OCI-LY7 (cell line): Measurements from ENCODE around the gene GGNBP2. TPM values are rescaled to one million over a fixed set of nuclear protein-coding genes. Genes with fewer than 3 reads are reported as not detected.

ENCODE experiments used
- BruUV-seq: library from RNA; stranded (reverse); fragments of 400-500 nt; replicated peaks from 2 replicates; lab custom pipeline; 2021; lab: Mats Ljungman, UMichigan
- CTCF ChIA-PET: fragments of 300-600 bp; sonication (Branson Sonifier 250); formaldehyde crosslinking; loops from one replicate; lab custom pipeline; 2022; ENCODE audit warnings: antibody characterized with exemption; ENCODE audit not compliant: unreplicated experiment; lab: Charles Lee
- POLR2A ChIA-PET: fragments of 300-600 bp; sonication (Branson Sonifier 250); formaldehyde crosslinking; loops from one replicate; lab custom pipeline; 2022; ENCODE audit warnings: antibody characterized with exemption; lab: Charles Lee
- DNase-seq: peaks from one replicate; pipeline ENCODE4 v3.0.0-alpha.2; 2015; ENCODE audit warnings: low spot score
- H2AFZ ChIP-seq: fragments of 200-600 bp; sonication (generic), shearing (Covaris generic); 2 replicates; pipeline ENCODE4 v1.6.1; 2014; ENCODE audit warnings: mild to moderate bottlenecking, antibody characterized with exemption, low read length, moderate library complexity
- H3K27ac ChIP-seq: fragments of 200-600 bp; sonication (generic); 2 replicates; pipeline ENCODE4 v1.5.1; 2014; ENCODE audit warnings: mixed run types, low read depth, mild to moderate bottlenecking, moderate library complexity, low read length, inconsistent platforms; ENCODE audit not compliant: poor library complexity, severe bottlenecking
- H3K36me3 ChIP-seq: fragments of 200-600 bp; sonication (generic); 2 replicates; pipeline ENCODE4 v1.6.1; 2014; ENCODE audit warnings: mild to moderate bottlenecking, antibody characterized with exemption, low read length, moderate library complexity, mixed read lengths; ENCODE audit not compliant: insufficient read depth
- H3K4me1 ChIP-seq: fragments of 200-600 bp; sonication (generic); 2 replicates; pipeline ENCODE4 v1.5.1; 2014; ENCODE audit warnings: mild to moderate bottlenecking, low read length; ENCODE audit not compliant: insufficient read depth, poor library complexity, severe bottlenecking
- H3K4me2 ChIP-seq: fragments of 200-600 bp; sonication (generic); 2 replicates; pipeline ENCODE4 v1.6.1; 2014; ENCODE audit warnings: mild to moderate bottlenecking, low read length
- H3K4me3 ChIP-seq: fragments of 200-600 bp; sonication (generic); 2 replicates; pipeline ENCODE4 v1.5.1; 2014; ENCODE audit warnings: mild to moderate bottlenecking, low read depth, low read length; ENCODE audit not compliant: poor library complexity, severe bottlenecking
- H3K79me2 ChIP-seq: fragments of 200-600 bp; sonication (generic); 2 replicates; pipeline ENCODE4 v1.6.1; 2016; ENCODE audit warnings: low read depth, mild to moderate bottlenecking, low read length, moderate library complexity, mixed read lengths; ENCODE audit not compliant: insufficient read depth
- H3K9me2 ChIP-seq: fragments of 200-600 bp; sonication (generic); 2 replicates; pipeline ENCODE4 v1.6.1; 2016; ENCODE audit warnings: mild to moderate bottlenecking, low read length, mixed read lengths; ENCODE audit not compliant: insufficient read depth
- H3K9me3 ChIP-seq: fragments of 200-600 bp; sonication (generic); 2 replicates; pipeline ENCODE4 v1.6.1; 2014; ENCODE audit warnings: mild to moderate bottlenecking, mixed run types, low read length, mixed read lengths
- H4K20me1 ChIP-seq: fragments of 200-600 bp; sonication (generic); 2 replicates; pipeline ENCODE4 v1.6.1; 2014; ENCODE audit warnings: mild to moderate bottlenecking, antibody characterized with exemption, low read length, moderate library complexity, mixed read lengths; ENCODE audit not compliant: insufficient read depth
- EZH2phosphoT487 ChIP-seq: fragments of 200-600 bp; sonication (generic); IDR thresholded peaks from 2 replicates; pipeline ENCODE4 v1.6.1; 2018; ENCODE audit warnings: low read depth, borderline replicate concordance, mild to moderate bottlenecking, mixed run types, antibody characterized with exemption, low read length, moderate library complexity, mixed read lengths
- intact Hi-C: fragments of 100-400 bp; cut with micrococcal nuclease; formaldehyde crosslinking; loops from one replicate; pipeline ENCODE4 v1.10.0; 2022; ENCODE audit not compliant: unreplicated experiment
- total RNA-seq, 2 experiments: library from RNA; depleted of rRNA in 1 of 2; stranded (reverse); fragments of >200 nt in 1 of 2; shearing (Covaris generic) in 1 of 2; gene quantifications; 2 replicates each; pipeline ENCODE4 v1.2.3, GENCODE V29; 2014 to 2022
- TF ChIP-seq, protein P1 (sequence below): fragments of 200-600 bp; sonication (generic); conservative IDR thresholded peaks from 2 replicates; pipeline ENCODE4 v1.5.1; 2014; ENCODE audit warnings: mild to moderate bottlenecking, antibody characterized with exemption, low read length, moderate library complexity, mixed read lengths

GGNBP2 gene
- total RNA-seq, 2 experiments from 2014 or later, result 66.5 to 115 TPM

DNA sequence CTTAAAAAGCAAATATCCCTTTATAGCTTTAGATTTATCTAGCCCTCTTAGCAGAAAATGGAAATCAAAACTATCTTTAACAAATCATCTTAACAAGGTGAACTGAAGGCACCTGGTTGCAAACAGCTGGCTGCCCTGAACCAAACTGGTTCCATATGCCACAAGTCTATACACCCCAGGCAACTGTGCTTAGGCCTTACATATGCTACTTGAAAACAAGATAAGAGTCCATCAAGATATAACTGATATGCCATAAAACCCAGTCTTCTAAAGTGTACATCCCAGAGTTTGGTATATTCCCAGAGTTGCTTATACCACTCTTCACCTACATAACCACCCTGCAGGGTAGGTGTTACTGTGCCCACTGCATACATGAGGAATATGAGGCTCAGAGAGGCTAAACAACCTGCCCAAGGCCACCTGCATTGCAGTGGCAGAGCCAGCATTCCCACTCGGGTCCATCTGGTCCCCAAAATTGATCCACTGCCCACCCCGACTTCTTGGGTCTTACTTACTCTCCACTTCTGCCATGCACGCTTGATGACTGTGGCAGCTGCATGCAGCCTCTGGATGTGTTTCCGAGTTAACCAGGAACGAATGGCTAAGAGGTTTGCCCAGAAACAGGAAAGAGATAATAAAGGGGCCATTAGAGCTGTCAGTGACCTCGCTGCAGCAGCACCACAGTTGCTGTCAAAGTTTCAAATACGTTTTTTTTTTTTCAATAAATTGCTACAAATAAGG, 46.0 kb upstream of the GGNBP2 start:
- no peak overlapping the region for H3K4me3 ChIP-seq
- no peaks in the 10 kb centered on the region for H3K4me1 ChIP-seq
- H2AFZ ChIP-seq, result no peak overlapping the region
- CTCF ChIA-PET, result no interaction called here
- H3K79me2 ChIP-seq, result no peaks in the 10 kb centered on the region
- DNase-seq, result no peak
- intact Hi-C loops, result no loop called here
- H3K27ac ChIP-seq, result no peak overlapping the region
- no peaks in the 10 kb centered on the region for H4K20me1 ChIP-seq
- no peaks in the 10 kb centered on the region for H3K9me2 ChIP-seq
- POLR2A ChIA-PET, result interaction anchor here (1.6 kb wide), 1 partner anchor 13 kb away, joined by 4 read pairs; no protein-coding TSS in a partner anchor
- TF ChIP-seq EZH2phosphoT487, result no peak
- TF ChIP-seq, protein P1, sequence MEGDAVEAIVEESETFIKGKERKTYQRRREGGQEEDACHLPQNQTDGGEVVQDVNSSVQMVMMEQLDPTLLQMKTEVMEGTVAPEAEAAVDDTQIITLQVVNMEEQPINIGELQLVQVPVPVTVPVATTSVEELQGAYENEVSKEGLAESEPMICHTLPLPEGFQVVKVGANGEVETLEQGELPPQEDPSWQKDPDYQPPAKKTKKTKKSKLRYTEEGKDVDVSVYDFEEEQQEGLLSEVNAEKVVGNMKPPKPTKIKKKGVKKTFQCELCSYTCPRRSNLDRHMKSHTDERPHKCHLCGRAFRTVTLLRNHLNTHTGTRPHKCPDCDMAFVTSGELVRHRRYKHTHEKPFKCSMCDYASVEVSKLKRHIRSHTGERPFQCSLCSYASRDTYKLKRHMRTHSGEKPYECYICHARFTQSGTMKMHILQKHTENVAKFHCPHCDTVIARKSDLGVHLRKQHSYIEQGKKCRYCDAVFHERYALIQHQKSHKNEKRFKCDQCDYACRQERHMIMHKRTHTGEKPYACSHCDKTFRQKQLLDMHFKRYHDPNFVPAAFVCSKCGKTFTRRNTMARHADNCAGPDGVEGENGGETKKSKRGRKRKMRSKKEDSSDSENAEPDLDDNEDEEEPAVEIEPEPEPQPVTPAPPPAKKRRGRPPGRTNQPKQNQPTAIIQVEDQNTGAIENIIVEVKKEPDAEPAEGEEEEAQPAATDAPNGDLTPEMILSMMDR, result no peak
- no peaks in the 10 kb centered on the region for H3K9me3 ChIP-seq
- no TSS peak for BruUV-seq
- H3K4me2 ChIP-seq, result no peak overlapping the region
- H3K36me3 ChIP-seq, result peaks cover 93% of the 10 kb centered on the region

DNA sequence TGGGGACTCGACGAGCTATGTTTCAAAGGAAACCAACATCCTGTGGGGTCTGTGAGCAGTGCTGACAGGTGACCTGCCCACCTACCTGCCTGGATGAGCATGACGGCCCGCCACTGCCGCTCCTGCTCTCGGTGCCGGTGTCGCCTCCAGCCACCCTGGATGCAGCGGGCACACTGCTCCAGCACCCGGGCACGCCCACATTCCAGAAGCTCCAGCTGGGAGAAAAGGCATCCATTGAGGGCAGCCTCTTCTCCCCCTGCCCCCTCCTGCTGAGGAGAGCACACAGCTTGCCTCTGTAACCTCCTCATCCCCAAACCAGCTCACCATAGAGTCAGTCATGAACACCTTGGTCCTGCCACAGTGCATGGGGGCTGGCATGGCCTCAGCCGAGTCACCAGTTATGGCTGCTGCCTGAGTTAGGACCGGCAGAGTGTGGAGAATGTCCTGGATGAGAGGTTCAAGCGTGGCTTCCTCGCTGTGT, 43.9 kb upstream of the GGNBP2 start:
- Histone ChIP-seq H3K9me2 (no peaks in the 10 kb centered on the region), H3K4me2 (no peak overlapping the region), H3K27ac (no peak overlapping the region), H3K4me1 (no peaks in the 10 kb centered on the region), H4K20me1 (no peaks in the 10 kb centered on the region), H2AFZ (no peak overlapping the region), H3K79me2 (no peaks in the 10 kb centered on the region), H3K4me3 (no peak overlapping the region), H3K9me3 (no peaks in the 10 kb centered on the region), H3K36me3 (peaks cover 91% of the 10 kb centered on the region)
- ChIA-PET POLR2A (no interaction called here), CTCF (interaction anchor here (0.6 kb wide), 1 partner anchor 82 kb away, joined by 3 read pairs; no protein-coding TSS in a partner anchor)
- TF ChIP-seq EZH2phosphoT487, result no peak
- DNase-seq, result no peak
- no TSS peak for BruUV-seq
- intact Hi-C loops, result no loop called here

DNA sequence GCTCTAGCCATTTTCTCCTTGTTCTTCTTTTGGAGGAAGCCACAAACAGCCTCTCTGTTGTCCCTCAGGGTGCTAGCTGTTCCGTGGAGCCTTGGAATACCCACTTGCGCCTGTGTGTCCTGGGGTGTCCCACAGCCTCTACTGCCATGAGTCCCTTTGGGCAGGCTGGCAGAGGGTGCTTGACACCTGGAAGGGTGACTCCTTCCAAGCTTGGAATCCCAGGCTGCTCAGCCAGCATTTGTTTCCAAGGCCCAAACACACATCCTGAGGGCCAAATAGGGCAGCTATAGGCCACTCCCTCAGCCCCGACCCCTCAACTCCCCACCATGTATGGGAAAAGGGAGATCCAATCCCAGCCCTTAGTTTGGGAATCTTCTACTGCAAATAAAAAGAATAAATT, 43.4 kb upstream of the GGNBP2 start:
- H3K27ac ChIP-seq, result no peak overlapping the region
- no peak overlapping the region for H2AFZ ChIP-seq
- no peaks in the 10 kb centered on the region for H3K79me2 ChIP-seq
- H3K4me2 ChIP-seq, result no peak overlapping the region
- intact Hi-C loops, result no loop called here
- H3K36me3 ChIP-seq, result peaks cover 91% of the 10 kb centered on the region
- CTCF ChIA-PET, result interaction anchor here (0.6 kb wide), 1 partner anchor 81 kb away, joined by 3 read pairs; no protein-coding TSS in a partner anchor
- no peak overlapping the region for H3K4me3 ChIP-seq
- H4K20me1 ChIP-seq, result no peaks in the 10 kb centered on the region
- POLR2A ChIA-PET, result interaction anchor here (0.6 kb wide), 1 partner anchor 205 kb away, joined by 4 read pairs; no protein-coding TSS in a partner anchor
- no TSS peak for BruUV-seq
- no peaks in the 10 kb centered on the region for H3K9me2 ChIP-seq
- no peaks in the 10 kb centered on the region for H3K4me1 ChIP-seq
- no peak for DNase-seq
- no peaks in the 10 kb centered on the region for H3K9me3 ChIP-seq
- TF ChIP-seq EZH2phosphoT487, result no peak
- TF ChIP-seq, protein P1, result no peak
